ENCODE measurements around the gene DKC1. TPM values are rescaled to one million over a fixed set of nuclear protein-coding genes. Genes with fewer than 3 reads are reported as not detected.

Gene DKC1
- total RNA-seq, 1 experiment from 2014 or later, result 179 TPM

DNA sequence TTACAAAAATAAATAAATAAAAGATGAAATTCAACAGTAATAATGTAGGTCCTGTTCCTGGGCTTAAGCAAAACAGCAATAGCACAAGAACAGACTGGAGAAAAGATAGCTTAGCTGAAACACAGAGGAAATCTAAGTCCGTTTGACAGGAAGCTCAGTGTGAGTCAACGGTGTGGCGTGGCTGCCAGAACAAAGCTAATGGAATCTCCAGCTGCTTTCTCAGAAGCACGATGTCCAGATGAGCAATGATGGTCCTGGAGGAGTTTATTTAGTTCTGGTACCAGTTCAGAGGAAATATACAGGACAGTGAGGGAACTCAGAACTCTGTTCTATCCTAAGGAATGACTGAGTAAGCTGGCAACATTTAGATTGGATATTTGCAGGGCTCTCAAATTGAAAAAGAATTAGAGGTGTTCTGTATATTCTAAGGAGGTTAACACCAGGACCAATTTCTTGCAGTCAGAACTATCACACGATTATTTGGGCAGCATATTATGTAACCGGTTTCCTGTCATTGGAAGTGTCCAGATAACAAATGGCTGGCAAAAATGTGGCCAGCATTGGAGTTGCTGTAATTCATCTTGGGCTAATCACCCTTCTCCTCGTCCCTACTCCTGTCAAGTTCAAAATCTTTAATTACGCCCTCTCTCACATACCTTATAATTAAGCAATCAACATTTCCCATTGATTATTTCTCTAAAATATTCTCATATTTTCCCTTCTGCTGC, 24.5 kb upstream of the DKC1 start:
- CTCF ChIA-PET, result interaction anchor here (1.6 kb wide), 1 partner anchor 10 kb away, joined by 9 read pairs; no protein-coding TSS in a partner anchor

GRCh38 chrX:154739952-154740465, 22.7 kb upstream of the DKC1 start:
- BruUV-seq (replicated peaks), result no TSS peak
- intact Hi-C loops (cut with micrococcal nuclease; ENCODE audit: unreplicated experiment), result no loop called here

More for the DNA sequence above, 24.5 kb upstream of the DKC1 start:
- H3K9me3 ChIP-seq (ENCODE audit: control insufficient read depth, insufficient read depth, low read depth, low read length), result no peaks in the 10 kb centered on the region
- H3K27ac ChIP-seq (ENCODE audit: low read length), result peak overlapping the region; percentile 89
- TF ChIP-seq, protein P1, sequence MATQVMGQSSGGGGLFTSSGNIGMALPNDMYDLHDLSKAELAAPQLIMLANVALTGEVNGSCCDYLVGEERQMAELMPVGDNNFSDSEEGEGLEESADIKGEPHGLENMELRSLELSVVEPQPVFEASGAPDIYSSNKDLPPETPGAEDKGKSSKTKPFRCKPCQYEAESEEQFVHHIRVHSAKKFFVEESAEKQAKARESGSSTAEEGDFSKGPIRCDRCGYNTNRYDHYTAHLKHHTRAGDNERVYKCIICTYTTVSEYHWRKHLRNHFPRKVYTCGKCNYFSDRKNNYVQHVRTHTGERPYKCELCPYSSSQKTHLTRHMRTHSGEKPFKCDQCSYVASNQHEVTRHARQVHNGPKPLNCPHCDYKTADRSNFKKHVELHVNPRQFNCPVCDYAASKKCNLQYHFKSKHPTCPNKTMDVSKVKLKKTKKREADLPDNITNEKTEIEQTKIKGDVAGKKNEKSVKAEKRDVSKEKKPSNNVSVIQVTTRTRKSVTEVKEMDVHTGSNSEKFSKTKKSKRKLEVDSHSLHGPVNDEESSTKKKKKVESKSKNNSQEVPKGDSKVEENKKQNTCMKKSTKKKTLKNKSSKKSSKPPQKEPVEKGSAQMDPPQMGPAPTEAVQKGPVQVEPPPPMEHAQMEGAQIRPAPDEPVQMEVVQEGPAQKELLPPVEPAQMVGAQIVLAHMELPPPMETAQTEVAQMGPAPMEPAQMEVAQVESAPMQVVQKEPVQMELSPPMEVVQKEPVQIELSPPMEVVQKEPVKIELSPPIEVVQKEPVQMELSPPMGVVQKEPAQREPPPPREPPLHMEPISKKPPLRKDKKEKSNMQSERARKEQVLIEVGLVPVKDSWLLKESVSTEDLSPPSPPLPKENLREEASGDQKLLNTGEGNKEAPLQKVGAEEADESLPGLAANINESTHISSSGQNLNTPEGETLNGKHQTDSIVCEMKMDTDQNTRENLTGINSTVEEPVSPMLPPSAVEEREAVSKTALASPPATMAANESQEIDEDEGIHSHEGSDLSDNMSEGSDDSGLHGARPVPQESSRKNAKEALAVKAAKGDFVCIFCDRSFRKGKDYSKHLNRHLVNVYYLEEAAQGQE (IDR thresholded peaks at IDR 0.05; ENCODE audit: insufficient read depth in 1 of 2, low read depth in 2 of 2, low read length in 1 of 2), result no peak
- BruUV-seq (replicated peaks), result no TSS peak
- no peak for DNase-seq (ENCODE audit: low read depth, low spot score)
- H3K27me3 ChIP-seq (ENCODE audit: control insufficient read depth, insufficient read depth, low read length), result no peaks in the 10 kb centered on the region
- ATAC-seq, result peak; percentile 65; the same call in 1 of the 2 replicates
- in situ Hi-C loops (cut with HindIII; ENCODE audit: low pct_unique_long_range_greater_than_20kb, low sequenced_read_pairs), result no loop called here
- POLR2A ChIA-PET, result no interaction called here
- no peaks in the 10 kb centered on the region for H3K36me3 ChIP-seq (ENCODE audit: control insufficient read depth, insufficient read depth, low read length)
- intact Hi-C loops (cut with micrococcal nuclease; ENCODE audit: unreplicated experiment), result no loop called here
- no peak overlapping the region for H3K4me3 ChIP-seq (ENCODE audit: low read depth in 2 of 2, low read length in 2 of 2)
- H3K4me1 ChIP-seq (ENCODE audit: control insufficient read depth, insufficient read depth, low read length), result peaks cover 56% of the 10 kb centered on the region

More at GRCh38 chrX:154739952-154740465, 22.7 kb upstream of the DKC1 start:
- ChIA-PET POLR2A (interaction anchor here (0.7 kb wide), 1 partner anchor 244 kb away, joined by 3 read pairs; no protein-coding TSS in a partner anchor), CTCF (no interaction called here)
- no peaks in the 10 kb centered on the region for H3K27me3 ChIP-seq (ENCODE audit: control insufficient read depth, insufficient read depth, low read length)
- no peak for DNase-seq (ENCODE audit: low read depth, low spot score)
- in situ Hi-C loops (cut with HindIII; ENCODE audit: low pct_unique_long_range_greater_than_20kb, low sequenced_read_pairs), result no loop called here
- H3K9me3 ChIP-seq (ENCODE audit: control insufficient read depth, insufficient read depth, low read depth, low read length), result no peaks in the 10 kb centered on the region
- H3K36me3 ChIP-seq (ENCODE audit: control insufficient read depth, insufficient read depth, low read length), result no peaks in the 10 kb centered on the region
- ATAC-seq, result no peak
- TF ChIP-seq, protein P1 (IDR thresholded peaks at IDR 0.05; ENCODE audit: insufficient read depth in 1 of 2, low read depth in 2 of 2, low read length in 1 of 2), result no peak
- TF ChIP-seq SIN3A (IDR thresholded peaks at IDR 0.05; ENCODE audit: borderline replicate concordance, insufficient read depth, low read depth, low read length), result no peak
- no peak for TF ChIP-seq POLR2AphosphoS5 (IDR thresholded peaks at IDR 0.05; ENCODE audit: low read depth, low read length)
- TF ChIP-seq, protein P2, sequence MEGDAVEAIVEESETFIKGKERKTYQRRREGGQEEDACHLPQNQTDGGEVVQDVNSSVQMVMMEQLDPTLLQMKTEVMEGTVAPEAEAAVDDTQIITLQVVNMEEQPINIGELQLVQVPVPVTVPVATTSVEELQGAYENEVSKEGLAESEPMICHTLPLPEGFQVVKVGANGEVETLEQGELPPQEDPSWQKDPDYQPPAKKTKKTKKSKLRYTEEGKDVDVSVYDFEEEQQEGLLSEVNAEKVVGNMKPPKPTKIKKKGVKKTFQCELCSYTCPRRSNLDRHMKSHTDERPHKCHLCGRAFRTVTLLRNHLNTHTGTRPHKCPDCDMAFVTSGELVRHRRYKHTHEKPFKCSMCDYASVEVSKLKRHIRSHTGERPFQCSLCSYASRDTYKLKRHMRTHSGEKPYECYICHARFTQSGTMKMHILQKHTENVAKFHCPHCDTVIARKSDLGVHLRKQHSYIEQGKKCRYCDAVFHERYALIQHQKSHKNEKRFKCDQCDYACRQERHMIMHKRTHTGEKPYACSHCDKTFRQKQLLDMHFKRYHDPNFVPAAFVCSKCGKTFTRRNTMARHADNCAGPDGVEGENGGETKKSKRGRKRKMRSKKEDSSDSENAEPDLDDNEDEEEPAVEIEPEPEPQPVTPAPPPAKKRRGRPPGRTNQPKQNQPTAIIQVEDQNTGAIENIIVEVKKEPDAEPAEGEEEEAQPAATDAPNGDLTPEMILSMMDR (IDR thresholded peaks at IDR 0.05), result no peak
- no peak for TF ChIP-seq TCF7L2 (IDR thresholded peaks at IDR 0.05; ENCODE audit: low read depth, low read length)
- no peak overlapping the region for H3K4me3 ChIP-seq (ENCODE audit: low read depth in 2 of 2, low read length in 2 of 2)
- peak overlapping the region; percentile 23; the same call in 1 of the 2 replicates for H3K27ac ChIP-seq (ENCODE audit: low read length)
- H3K4me1 ChIP-seq (ENCODE audit: control insufficient read depth, insufficient read depth, low read length), result peaks cover 40% of the 10 kb centered on the region

Data from Panc1 (cell line).